Endodermal cell (in vitro differentiated cells): Measurements from ENCODE around the gene OSR1. TPM values are rescaled to one million over a fixed set of nuclear protein-coding genes. Genes with fewer than 3 reads are reported as not detected.

Experiments used
- DNase-seq: peaks from one replicate; pipeline ENCODE4 v3.0.0-alpha.2; 2017
- H3K27ac ChIP-seq: 2 replicates; pipeline ENCODE4 v1.5.1; 2013; ENCODE audit warnings: mild to moderate bottlenecking, low read depth, low read length, moderate library complexity
- H3K27me3 ChIP-seq: 2 replicates; pipeline ENCODE4 v1.6.1; 2013; ENCODE audit warnings: mild to moderate bottlenecking, low read length, moderate library complexity; ENCODE audit not compliant: insufficient read depth, control insufficient read depth, poor library complexity, severe bottlenecking
- H3K36me3 ChIP-seq: 2 replicates; pipeline ENCODE4 v1.7.0; 2013; ENCODE audit warnings: mild to moderate bottlenecking, low read length, moderate library complexity; ENCODE audit not compliant: control insufficient read depth, insufficient read depth
- H3K4me1 ChIP-seq: one replicate; pipeline ENCODE4 v1.7.0; 2013; ENCODE audit warnings: low read length; ENCODE audit not compliant: control insufficient read depth, insufficient read depth
- H3K4me3 ChIP-seq: 2 replicates; pipeline ENCODE4 v1.5.1; 2013; ENCODE audit warnings: mild to moderate bottlenecking, low read length, moderate library complexity
- H3K9ac ChIP-seq: 2 replicates; pipeline ENCODE4 v1.6.1; 2013; ENCODE audit warnings: mild to moderate bottlenecking, low read length, moderate library complexity; ENCODE audit not compliant: poor library complexity, severe bottlenecking; ENCODE audit errors: extremely low read depth
- H3K9me3 ChIP-seq: 2 replicates; pipeline ENCODE4 v1.6.1; 2013; ENCODE audit warnings: mild to moderate bottlenecking, low read length, moderate library complexity; ENCODE audit not compliant: control insufficient read depth
- H3K27ac Mint-ChIP-seq: 2 replicates; pipeline ENCODE4 v1.8.0; 2020; ENCODE audit warnings: mixed read lengths
- H3K27me3 Mint-ChIP-seq: 2 replicates; pipeline ENCODE4 v1.8.0; 2021; ENCODE audit warnings: mild to moderate bottlenecking, mixed read lengths; ENCODE audit not compliant: insufficient read depth
- H3K36me3 Mint-ChIP-seq: 2 replicates; pipeline ENCODE4 v1.8.0; 2020; ENCODE audit warnings: low read depth, mixed read lengths
- H3K4me1 Mint-ChIP-seq: 2 replicates; pipeline ENCODE4 v1.8.0; 2020; ENCODE audit warnings: mixed read lengths
- H3K4me3 Mint-ChIP-seq: 2 replicates; pipeline ENCODE4 v1.8.0; 2020; ENCODE audit warnings: mild to moderate bottlenecking, moderate library complexity, mixed read lengths
- H3K9me3 Mint-ChIP-seq: 2 replicates; pipeline ENCODE4 v1.8.0; 2020; ENCODE audit warnings: mild to moderate bottlenecking, mixed read lengths
- WGBS, 2 experiments: methylation state at CpG; one replicate each; pipeline versions ENCODE4 v1.1.5 to v1.1.7; 2013; ENCODE audit warnings: missing lambda C conversion rate in 2 of 2, mixed read lengths in 1 of 2; ENCODE audit not compliant: insufficient coverage in 1 of 2, insufficient read length in 1 of 2; 5-methylcytosine and 5-hydroxymethylcytosine counted together
- total RNA-seq, 2 donors: library from RNA; stranded (reverse); fragmentation: NEBNext Ultra II Directional in 1 of 2; extraction: Animal tissue kit (Norgen Biotek cat#: 25700) in 1 of 2; gene quantifications; 2 replicates in 1 of 2; 3 replicates in 1 of 2; pipeline ENCODE4 v1.2.1, GENCODE V29; 2021
- TF ChIP-seq, protein P1 (sequence below): fragments of 200-600 bp; sonication (generic); conservative IDR thresholded peaks from 2 replicates; pipeline ENCODE4 v1.5.0; 2021; ENCODE audit warnings: antibody characterized with exemption, mild to moderate bottlenecking

OSR1 gene
- total RNA-seq, 2 donors from 2014 or later: not detected

DNA sequence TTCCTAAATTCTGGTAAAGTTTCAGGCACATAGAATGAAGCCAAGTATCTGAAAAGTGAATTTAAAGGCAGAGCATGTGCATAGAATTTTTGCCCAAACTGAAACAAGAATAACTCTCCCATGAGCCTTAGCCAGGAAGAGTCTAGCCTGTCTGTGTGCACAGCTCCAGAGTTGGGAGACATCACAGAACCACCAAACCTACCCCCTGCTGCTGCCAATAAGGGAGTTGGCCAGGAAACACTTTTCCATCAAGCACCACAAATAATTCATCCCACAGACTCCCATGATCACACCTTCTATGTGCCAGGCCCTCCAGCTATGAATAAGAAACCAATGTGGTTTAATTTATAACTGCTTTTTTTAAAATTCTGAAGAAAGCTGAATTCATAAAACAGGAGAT, 27.0 kb downstream of the OSR1 start:
- Histone ChIP-seq H3K9ac (no peak overlapping the region), H3K9me3 (no peaks in the 10 kb centered on the region), H3K36me3 (no peaks in the 10 kb centered on the region), H3K27ac (no peak overlapping the region), H3K27me3 (no peaks in the 10 kb centered on the region), H3K4me3 (no peak overlapping the region), H3K4me1 (no peaks in the 10 kb centered on the region)
- TF ChIP-seq, protein P1, sequence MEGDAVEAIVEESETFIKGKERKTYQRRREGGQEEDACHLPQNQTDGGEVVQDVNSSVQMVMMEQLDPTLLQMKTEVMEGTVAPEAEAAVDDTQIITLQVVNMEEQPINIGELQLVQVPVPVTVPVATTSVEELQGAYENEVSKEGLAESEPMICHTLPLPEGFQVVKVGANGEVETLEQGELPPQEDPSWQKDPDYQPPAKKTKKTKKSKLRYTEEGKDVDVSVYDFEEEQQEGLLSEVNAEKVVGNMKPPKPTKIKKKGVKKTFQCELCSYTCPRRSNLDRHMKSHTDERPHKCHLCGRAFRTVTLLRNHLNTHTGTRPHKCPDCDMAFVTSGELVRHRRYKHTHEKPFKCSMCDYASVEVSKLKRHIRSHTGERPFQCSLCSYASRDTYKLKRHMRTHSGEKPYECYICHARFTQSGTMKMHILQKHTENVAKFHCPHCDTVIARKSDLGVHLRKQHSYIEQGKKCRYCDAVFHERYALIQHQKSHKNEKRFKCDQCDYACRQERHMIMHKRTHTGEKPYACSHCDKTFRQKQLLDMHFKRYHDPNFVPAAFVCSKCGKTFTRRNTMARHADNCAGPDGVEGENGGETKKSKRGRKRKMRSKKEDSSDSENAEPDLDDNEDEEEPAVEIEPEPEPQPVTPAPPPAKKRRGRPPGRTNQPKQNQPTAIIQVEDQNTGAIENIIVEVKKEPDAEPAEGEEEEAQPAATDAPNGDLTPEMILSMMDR: no peak
- Mint-ChIP-seq H3K27ac (no peak overlapping the region), H3K4me3 (no peak overlapping the region), H3K4me1 (peaks cover 7% of the 10 kb centered on the region), H3K9me3 (no peaks in the 10 kb centered on the region), H3K36me3 (no peaks in the 10 kb centered on the region), H3K27me3 (peaks cover 12% of the 10 kb centered on the region)
- DNase-seq: no peak

DNA sequence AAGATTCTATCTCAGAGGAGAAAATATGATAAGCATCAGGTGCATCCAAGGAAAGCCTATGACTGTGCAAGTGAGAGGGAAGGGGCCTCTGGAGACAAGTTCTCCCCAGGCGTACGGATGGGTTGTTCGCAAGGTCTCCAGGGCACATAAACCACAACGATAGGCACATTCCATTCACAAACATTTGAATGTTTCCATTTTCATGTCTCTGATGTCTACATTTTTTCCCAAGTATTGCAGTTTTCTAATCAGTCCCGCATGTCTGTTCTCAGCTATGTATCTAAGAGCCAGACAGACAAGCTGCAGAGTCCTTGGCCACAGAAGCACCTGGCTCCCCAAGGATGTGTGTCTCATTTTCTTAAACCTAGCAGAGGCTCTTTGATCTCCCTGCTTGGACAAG, 28.0 kb downstream of the OSR1 start:
- TF ChIP-seq, protein P1: no peak
- Histone ChIP-seq H3K9ac (no peak overlapping the region), H3K27ac (no peak overlapping the region), H3K4me1 (no peaks in the 10 kb centered on the region), H3K4me3 (no peak overlapping the region), H3K36me3 (no peaks in the 10 kb centered on the region), H3K27me3 (no peaks in the 10 kb centered on the region), H3K9me3 (no peaks in the 10 kb centered on the region)
- 91 to 100% methylated on average over 5 of the region's 5 CpGs for WGBS, 2 experiments
- Mint-ChIP-seq H3K9me3 (no peaks in the 10 kb centered on the region), H3K27ac (no peak overlapping the region), H3K4me1 (peaks cover 7% of the 10 kb centered on the region), H3K4me3 (no peak overlapping the region), H3K36me3 (no peaks in the 10 kb centered on the region), H3K27me3 (peaks cover 12% of the 10 kb centered on the region)
- DNase-seq: no peak

DNA sequence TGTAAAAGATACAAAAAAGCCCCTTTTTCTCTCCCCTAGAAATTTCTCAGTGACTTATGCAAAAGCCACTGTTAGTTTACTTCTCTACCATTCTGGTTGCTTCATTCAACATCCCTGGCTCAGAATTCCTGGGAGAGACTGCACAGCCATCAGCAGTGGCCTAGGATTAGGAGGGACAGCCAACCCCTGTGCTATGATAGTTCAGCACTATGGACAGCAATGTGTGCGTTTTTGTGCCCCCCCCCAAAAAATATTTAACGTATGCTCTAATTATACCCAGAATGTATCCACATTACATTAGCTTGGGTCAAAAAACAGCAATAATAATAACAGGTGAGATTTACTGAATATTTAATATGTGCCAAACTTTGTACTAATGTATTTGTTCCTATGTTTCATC, 29.0 kb downstream of the OSR1 start:
- H3K27ac ChIP-seq: no peak overlapping the region
- WGBS, 2 experiments: 76% methylated on average over 2 of the region's 2 CpGs; no CpG with 5 or more reads in 1 of the 2 experiments
- H3K9me3 ChIP-seq: no peaks in the 10 kb centered on the region
- Mint-ChIP-seq H3K4me1 (peaks cover 7% of the 10 kb centered on the region), H3K27ac (no peak overlapping the region), H3K9me3 (no peaks in the 10 kb centered on the region), H3K27me3 (peaks cover 12% of the 10 kb centered on the region), H3K4me3 (no peak overlapping the region), H3K36me3 (no peaks in the 10 kb centered on the region)
- H3K9ac ChIP-seq: no peak overlapping the region
- no peaks in the 10 kb centered on the region for H3K27me3 ChIP-seq
- TF ChIP-seq, protein P1: no peak
- no peak for DNase-seq
- H3K4me1 ChIP-seq: no peaks in the 10 kb centered on the region
- H3K4me3 ChIP-seq: no peak overlapping the region
- no peaks in the 10 kb centered on the region for H3K36me3 ChIP-seq
